ENCODE data around the gene POMP. TPM values are rescaled to one million over a fixed set of nuclear protein-coding genes. Genes with fewer than 3 reads are reported as not detected.

Gene POMP
- total RNA-seq, 6 experiments from 2014 or later: 31.8 to 60.6 (median 50.2) TPM

DNA sequence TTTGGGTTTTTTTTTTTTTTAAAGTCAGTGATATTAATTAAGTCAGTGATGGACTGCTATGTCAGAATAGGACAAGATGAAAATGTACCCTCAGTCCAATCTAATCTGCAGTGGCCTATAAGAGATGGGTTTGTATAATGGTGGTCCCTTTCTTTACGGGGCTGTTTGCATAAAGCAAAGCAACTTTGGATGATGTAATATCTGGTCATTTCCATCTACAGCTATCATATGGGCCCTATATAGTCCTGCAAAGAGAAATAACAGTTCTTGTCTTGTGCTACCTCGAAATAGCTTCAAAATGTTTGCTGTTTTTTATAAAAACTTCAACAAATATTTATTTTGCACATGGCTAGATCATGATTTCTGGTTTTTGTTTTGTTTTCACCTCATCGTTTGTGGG is 20.2 kb upstream of the POMP start:
- ATAC-seq: no peak
- no peaks in the 10 kb centered on the region for H3K27me3 ChIP-seq

DNA sequence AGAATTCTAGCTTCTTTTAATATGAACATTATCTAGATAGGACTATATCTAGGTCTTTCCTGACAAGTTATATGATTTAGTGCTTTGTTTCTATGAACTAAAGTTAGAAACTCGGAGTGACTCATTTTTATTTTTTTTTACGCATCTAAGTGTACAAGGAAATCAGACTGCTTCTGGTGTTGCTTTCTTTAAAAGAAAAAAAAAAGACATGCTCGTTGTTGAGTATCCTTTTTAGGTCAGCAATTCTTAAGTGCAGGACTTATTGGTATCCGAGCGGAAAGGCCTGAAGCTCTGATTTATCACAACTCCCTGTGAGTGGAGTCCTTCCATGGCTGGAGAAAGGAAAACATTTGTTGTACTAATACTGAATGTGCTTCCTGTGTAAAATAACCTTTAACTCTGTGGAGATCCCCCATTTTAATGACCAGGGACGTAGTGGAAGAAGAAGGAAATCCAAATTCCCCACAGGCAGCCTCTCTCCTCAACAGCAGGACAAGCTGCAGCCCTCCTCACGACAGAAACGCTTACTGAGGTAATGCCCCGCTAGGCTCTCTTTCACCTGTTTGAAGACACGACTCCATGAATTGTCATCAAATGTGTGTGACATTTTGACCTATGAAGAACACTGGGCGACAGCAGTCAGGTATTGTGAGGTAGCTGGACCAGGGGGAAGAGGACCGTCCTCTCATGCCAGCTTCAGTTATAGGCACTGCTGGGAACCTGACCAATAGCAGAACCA is 17.9 kb upstream of the POMP start:
- Histone ChIP-seq H3K4me3 (no peak overlapping the region), H3K4me1 (peaks cover 0 to 9% (median 2%) of the 10 kb centered on the region in 4 donors), H3K27me3 (no peaks in the 10 kb centered on the region), H3K36me3 (no peaks in the 10 kb centered on the region), H3K9me3 (no peaks in the 10 kb centered on the region), H3K27ac (peak overlapping the region in 1 of 3 donors; percentile 17)
- ATAC-seq (peak; percentile 49 to 78 (median 67)), DNase-seq (no peak)
- WGBS (ENCODE audit: insufficient coverage, low coverage, low lambda C conversion rate, missing lambda C conversion rate): 46% methylated on average over 10 of the region's 12 CpGs
- intact Hi-C loops (cut with DNase I): no loop called here
- TF ChIP-seq, protein P1, sequence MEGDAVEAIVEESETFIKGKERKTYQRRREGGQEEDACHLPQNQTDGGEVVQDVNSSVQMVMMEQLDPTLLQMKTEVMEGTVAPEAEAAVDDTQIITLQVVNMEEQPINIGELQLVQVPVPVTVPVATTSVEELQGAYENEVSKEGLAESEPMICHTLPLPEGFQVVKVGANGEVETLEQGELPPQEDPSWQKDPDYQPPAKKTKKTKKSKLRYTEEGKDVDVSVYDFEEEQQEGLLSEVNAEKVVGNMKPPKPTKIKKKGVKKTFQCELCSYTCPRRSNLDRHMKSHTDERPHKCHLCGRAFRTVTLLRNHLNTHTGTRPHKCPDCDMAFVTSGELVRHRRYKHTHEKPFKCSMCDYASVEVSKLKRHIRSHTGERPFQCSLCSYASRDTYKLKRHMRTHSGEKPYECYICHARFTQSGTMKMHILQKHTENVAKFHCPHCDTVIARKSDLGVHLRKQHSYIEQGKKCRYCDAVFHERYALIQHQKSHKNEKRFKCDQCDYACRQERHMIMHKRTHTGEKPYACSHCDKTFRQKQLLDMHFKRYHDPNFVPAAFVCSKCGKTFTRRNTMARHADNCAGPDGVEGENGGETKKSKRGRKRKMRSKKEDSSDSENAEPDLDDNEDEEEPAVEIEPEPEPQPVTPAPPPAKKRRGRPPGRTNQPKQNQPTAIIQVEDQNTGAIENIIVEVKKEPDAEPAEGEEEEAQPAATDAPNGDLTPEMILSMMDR (IDR thresholded peaks at IDR 0.05): no peak
- no peak for TF ChIP-seq POLR2A (IDR thresholded peaks at IDR 0.05)

More for the DNA sequence above, 20.2 kb upstream of the POMP start:
- Histone ChIP-seq H3K4me1 (peaks cover 0 to 9% (median 2%) of the 10 kb centered on the region in 4 donors), H3K9me3 (no peaks in the 10 kb centered on the region), H3K27ac (no peak overlapping the region), H3K36me3 (no peaks in the 10 kb centered on the region), H3K4me3 (no peak overlapping the region)
- TF ChIP-seq POLR2A (IDR thresholded peaks at IDR 0.05): no peak
- TF ChIP-seq, protein P1 (IDR thresholded peaks at IDR 0.05): no peak
- DNase-seq: no peak
- intact Hi-C loops (cut with DNase I): no loop called here
- 54% methylated on average over 3 of the region's 3 CpGs for WGBS (ENCODE audit: insufficient coverage, low coverage, low lambda C conversion rate, missing lambda C conversion rate)

DNA sequence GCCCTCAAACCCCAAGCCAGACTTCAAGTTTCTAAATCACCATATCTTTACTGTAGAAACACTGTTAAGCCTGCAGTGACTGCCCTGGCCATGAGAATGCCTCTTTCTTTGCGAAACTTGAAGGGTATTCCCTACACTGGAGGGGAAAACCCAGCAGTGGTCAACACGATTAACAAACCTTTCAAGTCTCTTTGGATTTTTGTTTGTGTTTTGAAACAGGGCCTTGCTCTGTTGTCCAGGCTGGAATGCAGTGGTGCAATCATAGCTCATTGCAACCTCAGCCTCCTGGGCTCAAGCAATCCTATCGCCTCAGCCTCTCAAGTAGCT is 17.4 kb upstream of the POMP start:
- H3K27me3 ChIP-seq: no peaks in the 10 kb centered on the region
- H3K9me3 ChIP-seq: no peaks in the 10 kb centered on the region
- H3K27ac ChIP-seq: peak overlapping the region in 1 of 3 donors; percentile 17
- peaks cover 0 to 9% (median 2%) of the 10 kb centered on the region in 4 donors for H3K4me1 ChIP-seq
- TF ChIP-seq, protein P1 (IDR thresholded peaks at IDR 0.05): no peak
- TF ChIP-seq POLR2A (IDR thresholded peaks at IDR 0.05): no peak
- DNase-seq (no peak), ATAC-seq (no peak)
- WGBS (ENCODE audit: insufficient coverage, low coverage, low lambda C conversion rate, missing lambda C conversion rate): 37% methylated on average over 3 of the region's 3 CpGs
- no peaks in the 10 kb centered on the region for H3K36me3 ChIP-seq
- no peak overlapping the region for H3K4me3 ChIP-seq
- intact Hi-C loops (cut with DNase I): no loop called here

DNA sequence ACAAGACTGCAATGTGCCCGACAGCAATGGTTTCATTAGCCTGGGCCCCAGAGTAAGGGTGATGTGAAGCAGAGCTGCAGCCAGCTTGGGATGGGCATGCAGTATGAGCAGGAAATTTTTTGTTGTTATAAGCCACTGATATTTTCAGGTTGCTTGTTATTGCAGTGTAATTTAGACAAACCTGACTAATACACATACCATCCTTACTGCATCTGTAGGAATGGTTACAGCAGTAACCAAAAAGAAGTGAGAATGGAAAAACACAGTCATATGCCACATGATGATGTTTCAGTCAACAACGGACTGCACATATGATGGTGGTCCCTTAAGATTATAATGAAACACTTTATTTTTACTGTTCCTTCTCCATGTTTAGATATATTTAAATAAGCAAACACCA is 8.6 kb upstream of the POMP start:
- Histone ChIP-seq H3K9me3 (no peaks in the 10 kb centered on the region), H3K27ac (no peak overlapping the region), H3K4me3 (no peak overlapping the region), H3K36me3 (no peaks in the 10 kb centered on the region), H3K27me3 (no peaks in the 10 kb centered on the region), H3K4me1 (no peaks in the 10 kb centered on the region)
- intact Hi-C loops (cut with DNase I): no loop called here
- ATAC-seq (no peak), DNase-seq (no peak)
- WGBS (ENCODE audit: insufficient coverage, low coverage, low lambda C conversion rate, missing lambda C conversion rate): 95% methylated on average over 2 of the region's 2 CpGs
- TF ChIP-seq POLR2A (IDR thresholded peaks at IDR 0.05): no peak
- TF ChIP-seq, protein P1 (IDR thresholded peaks at IDR 0.05): no peak

Data from right lobe of liver (tissue), 6 donors.